ENCODE data around the gene SGCE.

GRCh38 chr7:94648731-94649130 lies 7.2 kb downstream of the SGCE start:
- TF ChIP-seq CTCF (IDR thresholded peaks at IDR 0.05) (no peak), ZFX (IDR thresholded peaks at IDR 0.05; ENCODE audit: borderline replicate concordance) (no peak)

Data from 22Rv1 (cell line).